NCI-H1436 treated with DMSO at 0.1 percent for 48 hours (cell line): Measurements from ENCODE around the gene LRBA.
"Not testable (repeated sequence)": the region's sequence is repeated elsewhere in the genome, so short reads cannot be mapped to it uniquely, and the experiment has no call there.

ENCODE experiments used
- DNase-seq: peaks from one replicate; lab custom pipeline; 2025; lab: John Stamatoyannopoulos, UW

LRBA gene

DNA sequence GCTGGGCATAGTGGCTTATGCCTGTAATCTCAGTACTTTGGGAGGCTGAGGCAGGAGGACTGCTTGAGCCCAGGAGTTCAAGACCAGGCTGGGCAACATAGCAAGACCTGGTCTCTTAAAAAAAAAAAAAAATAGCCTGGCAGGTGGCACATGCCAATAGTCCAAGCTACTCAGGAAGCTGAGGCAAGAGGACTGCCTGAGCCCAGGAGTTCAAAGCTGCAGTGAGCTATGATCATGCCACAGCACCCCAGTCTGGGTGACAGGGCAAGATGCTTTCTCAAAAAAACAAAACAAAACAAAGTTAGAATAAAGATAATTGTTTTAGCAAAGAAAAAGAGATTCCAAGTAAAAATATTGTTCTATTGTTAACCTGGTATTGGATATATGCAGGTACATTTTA, 75.0 kb downstream of the LRBA start:
- DNase-seq, result no peak

DNA sequence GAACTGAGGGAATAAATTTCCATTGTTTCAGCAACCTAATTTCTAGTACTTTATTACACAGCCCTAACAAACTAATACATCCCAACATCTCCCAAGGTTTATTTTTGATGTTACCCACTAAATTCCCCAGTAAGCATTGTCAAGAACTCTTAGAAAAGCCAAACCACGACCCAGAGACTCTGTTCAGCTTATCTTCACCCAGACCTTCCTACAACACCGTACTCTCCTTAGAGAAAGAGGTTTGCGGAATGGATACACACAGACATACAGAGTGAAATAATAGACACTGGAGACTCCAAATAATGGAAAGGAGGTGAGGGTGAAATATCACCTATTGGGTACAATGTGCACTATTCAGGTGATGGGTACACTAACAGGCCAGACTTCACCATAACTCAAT, 75.6 kb downstream of the LRBA start:
- DNase-seq, result no peak

DNA sequence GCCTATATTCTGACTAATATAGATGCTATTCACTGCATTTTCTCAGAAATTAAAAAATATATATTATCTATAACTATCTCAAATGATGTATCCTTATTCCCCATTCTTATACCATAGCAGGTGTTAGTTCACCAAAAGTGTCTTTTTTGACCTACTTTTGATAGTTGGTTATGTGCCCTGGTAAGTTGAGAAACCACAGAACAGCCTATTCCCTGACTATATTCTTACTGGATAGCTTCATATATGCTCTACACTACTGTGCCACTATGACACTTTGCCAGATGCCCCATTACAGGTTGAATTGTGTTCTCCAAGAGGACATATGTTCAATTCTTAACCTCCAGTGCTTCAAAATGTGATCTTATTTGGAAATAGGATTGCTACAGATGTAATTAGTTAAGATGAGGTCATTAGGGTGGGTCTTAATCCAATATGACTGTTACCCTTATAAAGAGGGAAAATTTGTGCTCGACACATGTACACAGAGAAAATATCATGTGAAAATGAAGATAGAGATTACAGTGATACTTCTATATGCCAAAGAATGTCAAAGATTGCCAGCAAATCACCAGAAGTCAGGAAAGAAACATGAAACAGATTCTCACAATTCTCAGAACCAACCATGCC, 76.1 kb downstream of the LRBA start:
- no peak for DNase-seq

DNA sequence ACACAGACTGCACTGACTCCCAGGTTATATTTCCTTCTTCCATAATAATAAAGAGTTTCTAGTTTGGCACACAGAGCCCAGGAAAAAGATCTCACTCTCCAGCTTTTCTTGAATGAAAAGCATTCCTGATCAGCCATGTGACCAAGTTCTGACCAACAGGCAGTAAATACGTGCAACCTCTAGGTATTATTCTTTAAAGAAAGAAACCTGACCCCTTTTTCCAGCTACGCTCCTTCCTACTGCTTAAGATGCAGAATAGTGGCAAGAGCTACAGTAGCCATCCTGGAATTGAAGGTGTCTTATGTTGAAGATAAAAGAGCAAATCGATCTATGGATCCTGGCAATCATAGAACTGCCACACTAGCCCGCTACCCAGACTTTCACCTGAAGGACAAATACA, 76.7 kb downstream of the LRBA start:
- no peak for DNase-seq

DNA sequence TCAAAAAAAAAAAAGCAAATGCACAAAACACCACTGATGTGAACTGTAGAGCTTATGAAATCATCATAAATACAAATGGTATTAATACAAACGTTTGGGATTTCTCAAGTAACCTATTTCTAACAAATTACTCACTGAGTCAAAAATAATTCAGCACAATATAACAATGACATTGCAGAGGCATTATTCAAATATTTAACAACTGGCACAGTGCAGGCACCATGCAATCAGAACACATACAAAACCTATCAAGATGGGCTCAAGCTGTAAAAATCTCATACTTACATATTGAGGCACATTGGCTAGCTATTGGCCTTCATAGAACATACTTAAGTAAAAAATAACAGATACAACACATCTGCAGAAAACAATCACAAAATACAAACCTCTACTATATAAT, 81.1 kb downstream of the LRBA start:
- DNase-seq, result no peak

DNA sequence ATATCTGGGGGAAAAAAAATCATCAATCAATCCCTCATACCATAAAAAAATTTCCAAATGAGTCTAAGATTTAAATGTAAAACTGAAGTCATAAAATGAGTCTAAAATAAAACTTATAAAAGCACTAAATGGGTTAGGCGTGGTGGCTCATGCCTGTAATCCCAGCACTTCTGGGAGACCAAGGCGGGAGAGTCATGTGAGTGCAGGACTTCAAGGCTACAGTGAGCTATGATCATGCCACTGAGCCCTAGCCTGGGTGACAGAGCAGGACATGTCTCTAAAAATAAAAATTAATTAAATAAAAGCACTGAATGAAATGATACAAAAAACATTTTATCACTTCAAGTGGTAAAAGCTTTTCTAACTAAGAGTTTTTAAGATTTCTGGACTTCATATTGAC, 83.3 kb downstream of the LRBA start:
- DNase-seq, result no peak

DNA sequence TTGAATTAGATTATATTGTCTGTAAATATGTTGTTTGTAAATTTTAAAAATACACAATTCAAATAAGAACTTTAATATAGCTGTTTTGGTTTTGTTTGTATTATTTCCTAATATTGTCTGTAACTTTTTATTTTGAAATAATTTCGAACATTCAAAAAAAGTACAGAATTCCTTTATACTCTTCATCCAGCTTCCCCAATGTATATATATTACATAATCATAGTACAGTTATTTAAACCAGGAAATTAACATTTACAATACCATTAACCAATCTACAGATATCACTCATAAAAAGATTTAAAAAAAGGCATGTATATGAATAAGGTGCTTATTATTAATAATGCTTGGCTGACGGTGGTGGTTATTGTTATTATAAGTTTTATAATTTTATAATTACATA, 84.1 kb downstream of the LRBA start:
- no peak for DNase-seq

DNA sequence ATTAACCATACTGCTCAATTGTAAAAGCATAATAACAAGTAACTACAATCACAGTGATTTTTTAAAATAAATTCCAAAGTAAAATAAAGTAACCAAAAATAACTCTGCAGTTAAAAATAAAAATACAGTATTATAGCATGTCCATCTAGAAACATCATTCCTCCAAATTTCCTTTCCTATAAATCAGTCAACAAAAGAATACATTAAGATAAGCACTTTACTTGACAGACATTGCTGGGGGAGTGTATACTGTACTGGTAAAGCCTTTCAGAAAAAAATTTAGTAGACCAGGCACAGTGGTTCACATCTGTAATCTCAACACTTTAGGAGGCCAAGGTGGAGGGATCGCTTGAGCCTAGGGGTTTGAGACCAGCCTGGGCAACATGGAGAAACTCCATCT, 91.1 kb downstream of the LRBA start:
- no peak for DNase-seq

DNA sequence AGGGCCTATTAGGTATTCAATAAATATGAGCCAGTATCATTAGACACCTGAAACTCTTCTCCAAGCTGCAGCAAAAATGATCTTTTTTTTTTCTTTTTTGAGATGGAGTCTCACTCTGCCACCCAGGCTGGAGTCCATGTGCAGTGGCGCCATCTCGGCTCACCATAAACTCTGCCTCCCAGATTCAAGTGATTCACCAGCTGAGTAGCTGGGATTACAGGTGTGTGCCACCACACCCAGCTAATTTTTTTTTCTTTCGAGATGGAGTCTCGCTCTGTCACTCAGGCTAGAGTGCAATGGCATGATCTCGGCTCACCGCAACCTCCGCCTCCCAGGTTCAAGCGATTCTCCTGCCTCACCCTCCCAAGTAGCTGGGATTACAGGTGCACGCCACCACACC, 93.6 kb downstream of the LRBA start:
- not testable (repeated sequence) for DNase-seq

DNA sequence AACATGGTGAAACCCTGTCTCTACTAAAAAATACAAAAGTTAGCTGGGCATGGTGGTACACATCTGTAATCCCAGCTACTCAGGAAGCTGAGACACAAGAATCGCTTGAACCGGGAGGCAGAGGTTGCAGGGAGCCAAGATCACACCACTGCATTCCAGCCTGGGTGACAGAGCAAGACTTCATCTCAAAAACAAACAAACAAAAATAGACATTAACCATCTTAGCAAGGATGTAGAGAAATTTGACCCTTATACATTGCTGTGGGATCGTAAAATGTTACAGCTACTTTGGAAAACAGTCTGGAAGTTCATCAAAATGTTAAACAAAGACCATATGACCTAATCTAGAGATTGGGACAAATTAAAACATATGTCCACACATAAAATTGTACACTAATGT, 96.5 kb downstream of the LRBA start:
- DNase-seq, result not testable (repeated sequence)

DNA sequence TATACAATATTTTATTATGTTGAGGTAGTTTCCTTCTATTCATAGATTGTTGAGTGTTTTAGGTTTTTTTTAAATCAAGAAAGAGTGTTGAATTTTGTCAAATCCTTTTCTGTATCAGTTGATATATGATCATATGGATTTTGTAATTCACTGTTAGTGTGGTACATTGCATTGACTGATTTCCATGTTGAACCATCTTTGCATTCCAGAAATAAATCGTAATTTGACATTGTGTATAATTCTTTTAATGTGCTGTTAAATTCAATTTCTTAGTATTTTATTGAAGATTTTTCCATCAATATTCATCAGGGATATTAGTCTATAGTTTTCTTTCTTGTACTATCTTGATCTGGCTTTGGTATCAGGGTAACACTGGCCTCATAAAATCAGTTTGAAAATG, 103.8 kb downstream of the LRBA start:
- DNase-seq, result no peak

DNA sequence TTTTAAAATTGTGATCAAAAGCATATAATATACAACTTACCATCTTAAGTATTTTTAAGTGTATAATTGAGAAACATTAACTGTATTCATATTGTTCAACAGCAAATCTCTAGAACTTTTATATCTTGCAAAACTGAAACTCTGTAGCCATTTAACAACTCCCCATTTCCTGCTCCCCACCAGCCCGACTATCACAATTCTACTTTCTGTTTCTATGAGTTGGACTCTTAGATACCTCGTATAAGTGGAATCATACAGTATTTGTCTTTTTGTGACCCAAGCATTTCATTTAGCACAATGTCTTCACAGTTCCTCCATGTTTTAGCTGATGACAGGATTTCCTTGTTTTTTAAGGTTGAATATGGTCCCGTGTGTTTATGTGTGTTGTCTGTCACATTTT, 106.0 kb downstream of the LRBA start:
- no peak for DNase-seq

DNA sequence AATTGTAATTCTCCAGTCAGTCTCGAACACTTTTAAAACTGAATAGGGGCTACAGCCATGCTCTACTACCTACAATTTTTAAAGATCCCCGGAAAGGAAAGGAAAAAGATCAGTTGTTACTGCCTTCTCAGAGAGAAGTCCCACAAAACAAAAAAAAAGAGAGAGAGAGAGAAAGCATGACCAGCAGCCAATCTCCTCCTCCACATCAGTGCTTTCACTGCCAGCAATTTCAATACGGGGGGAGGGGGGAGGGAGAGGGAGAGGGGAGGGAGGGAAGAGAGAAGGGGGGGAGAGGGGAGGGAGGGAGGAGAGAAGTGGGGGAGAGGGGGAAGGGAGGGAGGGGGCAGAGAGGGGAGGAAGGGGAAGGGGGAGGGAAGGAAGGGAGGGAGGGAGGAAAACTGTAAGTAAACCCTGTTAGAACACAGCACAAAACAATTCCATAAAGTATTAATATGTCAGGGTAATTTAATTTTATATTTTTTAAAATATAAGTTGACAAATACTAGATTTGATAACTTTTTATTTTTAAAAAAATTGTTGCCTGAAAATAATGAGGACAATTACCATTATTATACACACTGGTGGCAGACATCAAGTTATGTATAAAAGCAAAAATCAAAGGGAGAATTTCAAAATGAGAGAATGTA, 108.0 kb downstream of the LRBA start:
- no peak for DNase-seq

DNA sequence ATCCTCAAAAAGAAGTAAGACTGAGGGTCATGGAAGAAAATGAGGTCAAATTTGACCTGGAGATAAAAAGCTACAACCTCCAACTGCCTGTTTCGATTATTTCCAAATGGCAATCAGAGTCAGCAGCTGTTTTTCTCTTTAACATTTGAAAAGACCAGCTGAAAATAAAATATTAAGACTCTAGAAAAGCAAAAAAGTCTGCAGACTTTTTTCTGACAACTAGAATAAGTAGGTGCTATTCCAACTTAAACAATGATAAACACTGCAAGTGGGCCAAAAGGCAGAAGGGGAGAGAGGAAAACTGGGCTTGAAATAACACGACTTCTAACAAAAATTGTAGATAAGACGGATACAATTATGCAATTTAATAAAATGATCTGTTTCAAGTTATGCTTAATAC, 110.4 kb downstream of the LRBA start:
- DNase-seq, result no peak

DNA sequence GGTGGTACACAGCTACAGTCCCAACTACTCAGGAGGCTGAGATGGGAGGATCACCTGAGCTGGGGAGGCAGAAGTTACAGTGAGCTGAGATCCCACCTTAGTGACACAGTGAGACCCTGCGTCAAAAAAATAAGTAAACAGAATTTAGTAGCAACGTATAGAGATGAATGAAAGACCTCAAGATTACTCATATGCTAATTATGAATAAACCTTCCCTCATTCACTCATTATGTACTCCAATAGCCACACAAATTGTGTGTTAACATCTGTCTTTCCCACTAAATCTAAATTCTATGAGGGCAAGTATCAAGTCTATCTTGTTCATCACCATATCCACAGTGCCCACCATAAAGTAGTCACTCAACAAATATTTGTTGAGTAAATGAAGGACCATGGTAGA, 111.5 kb downstream of the LRBA start:
- no peak for DNase-seq

DNA sequence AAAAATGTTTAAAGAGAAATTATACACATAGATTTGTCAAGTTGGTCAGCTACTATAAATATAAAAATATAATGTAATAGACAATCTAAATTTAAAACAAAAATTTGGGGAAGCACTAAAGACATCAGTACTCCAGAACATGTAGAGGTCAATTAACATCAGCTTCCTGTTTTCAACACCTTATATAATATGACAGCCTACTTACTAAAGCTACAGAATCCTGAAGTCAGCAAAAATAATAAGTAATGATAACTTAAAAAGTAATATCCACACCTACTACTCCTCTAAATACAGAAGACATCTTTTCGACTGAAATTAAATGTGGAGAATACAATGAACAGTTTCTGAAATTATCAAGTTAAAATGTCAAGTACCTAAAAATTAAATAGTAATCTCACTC, 118.6 kb downstream of the LRBA start:
- no peak for DNase-seq

DNA sequence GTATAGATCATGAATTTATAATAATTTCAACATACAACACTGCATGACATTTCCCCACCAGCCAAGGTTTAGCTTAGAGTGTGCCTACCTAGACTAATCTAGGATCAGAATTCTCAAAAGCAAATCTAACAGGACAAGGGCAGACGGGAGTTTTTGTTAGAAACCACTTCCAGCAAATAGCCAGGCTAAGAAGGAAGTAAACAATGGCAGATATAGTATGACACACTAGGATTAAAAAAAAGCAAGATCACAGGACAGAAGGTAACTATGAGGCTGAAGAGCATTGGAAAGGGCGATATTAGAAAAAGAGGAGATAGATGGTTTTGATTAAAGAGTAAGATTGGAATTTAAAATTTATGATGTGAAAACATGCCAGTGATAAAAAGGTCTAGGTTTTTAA, 124.8 kb downstream of the LRBA start:
- no peak for DNase-seq

DNA sequence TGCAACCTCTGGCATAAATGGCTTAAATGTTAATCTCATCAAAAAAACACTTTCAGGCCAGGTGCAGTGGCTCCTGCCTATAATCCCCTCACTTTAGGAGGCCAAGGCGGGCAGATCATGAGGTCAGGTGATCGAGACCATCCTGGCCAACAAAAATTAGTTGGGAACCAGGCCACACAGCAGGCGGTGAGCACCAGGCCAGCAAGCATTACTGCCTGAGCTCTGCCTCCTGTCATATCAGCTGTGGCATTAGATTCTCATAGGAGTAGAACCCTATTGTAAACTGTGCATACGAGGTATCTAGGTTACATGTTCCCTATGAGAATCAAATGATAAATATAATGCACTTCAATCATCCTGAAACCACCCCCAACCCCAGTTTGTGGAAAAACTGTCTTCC, 125.8 kb downstream of the LRBA start:
- DNase-seq, result no peak

DNA sequence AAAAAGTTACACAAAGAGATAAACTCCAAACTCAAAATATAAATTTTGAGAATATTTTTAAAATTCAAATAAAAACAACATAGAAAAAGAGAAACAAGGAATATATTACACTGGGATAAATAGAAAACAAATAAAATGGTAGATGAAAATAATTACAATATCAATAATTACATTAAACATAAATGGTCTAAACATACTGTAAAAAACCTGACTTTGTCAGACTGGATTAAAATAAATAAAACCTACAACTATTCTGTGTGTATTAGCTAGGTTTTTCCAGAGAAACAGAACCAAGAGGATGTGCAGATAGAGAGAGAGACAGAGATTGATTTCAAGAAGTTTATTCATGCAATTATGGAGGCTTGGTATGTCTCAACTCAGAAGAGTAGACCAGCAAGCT, 126.5 kb downstream of the LRBA start:
- DNase-seq, result no peak

DNA sequence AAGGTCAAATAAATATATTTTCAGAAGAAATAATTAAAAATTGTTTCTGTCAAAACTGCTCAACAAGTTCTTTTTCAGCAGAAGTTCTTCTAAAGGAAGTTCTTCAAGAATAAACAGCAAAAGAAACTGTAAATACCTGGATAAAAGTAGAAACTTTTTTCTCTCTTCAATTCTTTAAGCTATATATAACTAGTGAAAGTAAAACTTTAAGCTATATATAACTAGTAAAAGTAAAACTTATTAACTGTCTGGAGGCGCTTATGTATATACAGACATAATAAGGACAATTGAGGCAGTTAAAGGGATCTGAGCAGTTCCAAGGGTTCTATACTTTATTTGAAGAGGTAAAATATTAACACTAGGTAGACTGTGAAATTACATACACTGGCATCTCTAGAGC, 126.9 kb downstream of the LRBA start:
- no peak for DNase-seq

DNA sequence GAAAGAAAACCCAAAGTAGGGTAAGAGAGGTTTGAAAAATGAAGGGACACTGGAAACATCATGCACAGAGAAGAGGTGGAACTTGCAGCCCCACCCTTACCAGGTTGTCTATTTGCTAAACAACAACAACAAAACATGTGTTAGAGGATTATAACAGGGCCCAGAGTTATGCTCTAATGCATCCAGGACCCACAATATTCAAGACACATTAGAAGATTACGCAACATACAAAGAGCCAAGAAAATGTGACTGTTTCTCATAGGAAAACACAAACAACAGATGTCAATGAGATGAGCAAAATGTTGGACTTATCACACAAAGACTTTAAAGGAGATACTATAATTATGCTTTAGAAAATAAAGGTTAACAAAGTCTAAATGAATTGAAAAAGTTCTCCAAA, 128.5 kb downstream of the LRBA start:
- no peak for DNase-seq

DNA sequence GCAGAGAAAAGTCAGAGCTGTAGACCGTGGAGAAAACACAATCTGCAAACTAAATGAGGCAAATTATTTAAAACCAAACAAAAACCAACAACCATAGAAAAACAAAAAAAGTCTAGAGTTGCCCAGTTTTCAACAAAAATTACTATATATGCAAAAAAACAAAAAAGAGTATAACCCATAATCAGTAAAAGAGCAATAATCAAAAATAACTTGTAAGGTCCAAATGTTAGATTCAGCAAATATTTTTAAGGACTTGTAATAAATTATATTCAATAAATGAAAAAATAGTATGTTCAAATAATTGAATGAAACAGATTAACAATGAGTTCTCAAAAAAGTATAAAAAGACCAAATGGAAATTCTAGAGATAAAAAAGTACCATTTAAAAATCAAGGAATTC, 130.5 kb downstream of the LRBA start:
- DNase-seq, result no peak

DNA sequence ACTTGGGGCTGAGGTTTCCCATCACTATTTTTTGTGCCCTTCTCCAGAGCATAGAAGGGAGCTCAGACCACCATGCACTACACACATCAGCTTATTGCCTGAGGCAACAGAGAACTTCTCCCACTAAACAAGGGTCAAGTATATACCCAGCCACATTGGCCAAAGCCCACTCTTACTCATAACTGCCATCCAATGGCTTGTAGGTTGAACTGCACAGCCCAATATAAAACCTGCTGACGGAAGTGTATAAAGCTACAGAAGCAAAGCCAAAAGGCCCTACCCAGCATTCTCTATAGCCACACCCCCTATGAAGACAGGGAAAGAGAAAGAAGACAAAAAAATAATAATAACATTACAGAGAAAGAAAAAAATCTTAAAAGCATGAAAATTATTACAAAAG, 139.7 kb downstream of the LRBA start:
- DNase-seq, result no peak
